Esophagus squamous epithelium (tissue), 5 donors: ENCODE data around the gene FHIT. TPM values are rescaled to one million over a fixed set of nuclear protein-coding genes. Genes with fewer than 3 reads are reported as not detected.

Source experiments
- DNase-seq: peaks from one replicate; lab custom pipeline; 2025; lab: John Stamatoyannopoulos, UW
- H3K27ac ChIP-seq, 4 donors: fragments of 200-600 bp; sonication (generic); one replicate each; pipeline ENCODE4 v1.5.1; 2016 to 2019; ENCODE audit warnings: mild to moderate bottlenecking in 1 of 4
- H3K27me3 ChIP-seq, 4 donors: fragments of 200-600 bp; sonication (generic); 1 replicate in 3 of 4; 2 replicates in 1 of 4; pipeline versions ENCODE4 v1.5.1 to v1.6.0; 2017 to 2021; ENCODE audit warnings: antibody characterized with exemption in 1 of 4
- H3K36me3 ChIP-seq, 3 donors: fragments of 200-600 bp; sonication (generic); one replicate each; pipeline ENCODE4 v1.5.1; 2016 to 2019
- H3K4me1 ChIP-seq, 3 donors: fragments of 200-600 bp; sonication (generic); one replicate each; pipeline ENCODE4 v1.5.1; 2017 to 2019
- H3K4me3 ChIP-seq, 4 donors: fragments of 200-600 bp; sonication (generic); 1 replicate in 3 of 4; 2 replicates in 1 of 4; pipeline ENCODE4 v1.5.1; 2016 to 2019; ENCODE audit warnings: mild to moderate bottlenecking in 2 of 4, moderate library complexity in 1 of 4
- H3K9me3 ChIP-seq, 3 donors: fragments of 200-600 bp; sonication (generic); one replicate each; pipeline ENCODE4 v1.5.1; 2016 to 2019
- POLR2A ChIP-seq, 4 donors: fragments of 450-650 bp; IDR thresholded peaks; one replicate each; pipeline ENCODE4 v1.6.1; 2017; ENCODE audit warnings: antibody characterized with exemption in 4 of 4, mild to moderate bottlenecking in 4 of 4, moderate library complexity in 3 of 4
- whole genome bisulfite sequencing, 2 donors: methylation state at CpG; one replicate each; pipeline ENCODE4 v1.1.5; 2018; 5-methylcytosine and 5-hydroxymethylcytosine counted together
- intact Hi-C: fragments of 100-400 bp; cut with DNase I; formaldehyde crosslinking; loops from one replicate; pipeline ENCODE4 v1.15.0; 2022
- total RNA-seq, 4 donors: library from RNA; depleted of rRNA; stranded (reverse); fragments of >200 nt; gene quantifications; one replicate each; pipeline ENCODE4 v1.1.0, GENCODE V29; 2016
- TF ChIP-seq, protein P1 (sequence below), 6 experiments: fragments of 450-650 bp in 4 of 6; fragments of 200-600 bp in 2 of 6; sonication (generic) in 2 of 6; IDR thresholded peaks; one replicate each; pipeline ENCODE4 v1.5.1; 2016 to 2019; ENCODE audit warnings: antibody characterized with exemption in 6 of 6, mild to moderate bottlenecking in 4 of 6, moderate library complexity in 4 of 6
- donor health status: DM: yes; HTN: yes; CAD: no.

Gene FHIT
- total RNA-seq, 4 donors from 2014 or later = 0.64 to 5.7 (median 3.1) TPM

GRCh38 chr3:61268644-61269043 lies 17.4 kb upstream of the FHIT start:
- no peak for DNase-seq
- Histone ChIP-seq H3K27ac (no peak overlapping the region), H3K4me1 (no peaks in the 10 kb centered on the region), H3K27me3 (peaks cover 0 to 10% (median 0%) of the 10 kb centered on the region in 4 donors), H3K4me3 (no peak overlapping the region), H3K9me3 (no peaks in the 10 kb centered on the region), H3K36me3 (no peaks in the 10 kb centered on the region)
- TF ChIP-seq, protein P1, sequence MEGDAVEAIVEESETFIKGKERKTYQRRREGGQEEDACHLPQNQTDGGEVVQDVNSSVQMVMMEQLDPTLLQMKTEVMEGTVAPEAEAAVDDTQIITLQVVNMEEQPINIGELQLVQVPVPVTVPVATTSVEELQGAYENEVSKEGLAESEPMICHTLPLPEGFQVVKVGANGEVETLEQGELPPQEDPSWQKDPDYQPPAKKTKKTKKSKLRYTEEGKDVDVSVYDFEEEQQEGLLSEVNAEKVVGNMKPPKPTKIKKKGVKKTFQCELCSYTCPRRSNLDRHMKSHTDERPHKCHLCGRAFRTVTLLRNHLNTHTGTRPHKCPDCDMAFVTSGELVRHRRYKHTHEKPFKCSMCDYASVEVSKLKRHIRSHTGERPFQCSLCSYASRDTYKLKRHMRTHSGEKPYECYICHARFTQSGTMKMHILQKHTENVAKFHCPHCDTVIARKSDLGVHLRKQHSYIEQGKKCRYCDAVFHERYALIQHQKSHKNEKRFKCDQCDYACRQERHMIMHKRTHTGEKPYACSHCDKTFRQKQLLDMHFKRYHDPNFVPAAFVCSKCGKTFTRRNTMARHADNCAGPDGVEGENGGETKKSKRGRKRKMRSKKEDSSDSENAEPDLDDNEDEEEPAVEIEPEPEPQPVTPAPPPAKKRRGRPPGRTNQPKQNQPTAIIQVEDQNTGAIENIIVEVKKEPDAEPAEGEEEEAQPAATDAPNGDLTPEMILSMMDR (IDR thresholded peaks at IDR 0.05) = no peak
- no peak for TF ChIP-seq POLR2A (IDR thresholded peaks at IDR 0.05)
- intact Hi-C loops = no loop called here
- WGBS, 2 donors = 0 to 53% methylated on average over 1 to 2 of the region's 2 CpGs

DNA sequence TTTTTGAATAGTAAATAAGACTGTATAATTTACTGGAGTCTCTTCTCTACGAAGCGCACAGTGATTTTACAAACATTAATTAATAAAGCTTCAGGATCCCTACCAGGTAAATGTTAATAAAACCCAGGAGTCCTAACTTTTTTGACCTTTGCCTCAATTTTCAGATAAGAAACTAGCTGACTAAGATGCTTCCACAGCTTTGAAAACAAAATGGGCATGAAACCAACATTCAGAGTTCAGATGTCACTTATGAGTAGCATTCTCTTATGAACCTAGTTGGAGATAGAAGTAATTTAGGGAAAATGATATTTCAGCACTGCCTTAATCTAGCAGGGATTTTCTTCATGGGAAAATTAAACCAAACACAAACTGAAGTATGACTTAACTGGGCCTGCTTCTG lies 13.0 kb upstream of the FHIT start:
- WGBS, 2 donors = 87 to 100% methylated on average over 2 of the region's 2 CpGs
- Histone ChIP-seq H3K4me3 (no peak overlapping the region), H3K9me3 (no peaks in the 10 kb centered on the region), H3K36me3 (no peaks in the 10 kb centered on the region), H3K4me1 (peaks cover 0 to 10% (median 0%) of the 10 kb centered on the region in 3 donors), H3K27me3 (no peaks in the 10 kb centered on the region), H3K27ac (no peak overlapping the region)
- DNase-seq = no peak
- TF ChIP-seq, protein P1 (IDR thresholded peaks at IDR 0.05) = no peak
- no peak for TF ChIP-seq POLR2A (IDR thresholded peaks at IDR 0.05)
- intact Hi-C loops = no loop called here

- Histone ChIP-seq H3K4me1 (peaks cover 0 to 3% (median 0%) of the 10 kb centered on the region in 3 donors), H3K27me3 (no peaks in the 10 kb centered on the region), H3K4me3 (no peak overlapping the region), H3K36me3 (no peaks in the 10 kb centered on the region), H3K9me3 (no peaks in the 10 kb centered on the region), H3K27ac (no peak overlapping the region)
- TF ChIP-seq, protein P1 (IDR thresholded peaks at IDR 0.05) = no peak
- TF ChIP-seq POLR2A (IDR thresholded peaks at IDR 0.05) = no peak
- WGBS, 2 donors = 87 to 92% methylated on average over 1 of the region's 1 CpG
- no peak for DNase-seq
- intact Hi-C loops = no loop called here
Observed at GRCh38 chr3:61257148-61257547, 5.9 kb upstream of the FHIT start.

DNA sequence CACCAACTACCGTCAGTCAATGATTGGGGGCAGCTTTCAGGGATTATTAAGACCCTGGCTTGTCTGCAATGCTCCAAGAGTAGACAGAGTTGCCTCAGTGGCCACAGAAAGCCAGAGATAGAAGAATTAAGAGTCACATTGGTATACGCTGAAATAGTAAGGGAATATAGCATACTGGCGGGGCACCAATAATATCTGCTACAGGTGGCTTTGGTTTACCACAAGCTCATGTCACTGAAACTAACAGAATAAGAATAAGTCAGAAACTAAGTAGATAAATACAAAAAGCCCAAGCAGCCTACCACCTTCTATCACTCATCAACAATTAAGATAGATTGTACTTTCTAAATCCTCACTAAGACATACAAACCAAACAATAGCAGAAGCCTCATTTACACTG lies 2.5 kb upstream of the FHIT start:
- WGBS, 2 donors = 90 to 92% methylated on average over 3 of the region's 3 CpGs
- intact Hi-C loops = no loop called here
- H3K9me3 ChIP-seq = no peaks in the 10 kb centered on the region

GRCh38 chr3:61252836-61253235 lies 1.6 kb upstream of the FHIT start:
- Histone ChIP-seq H3K4me3 (no peak overlapping the region), H3K9me3 (no peaks in the 10 kb centered on the region), H3K27me3 (no peaks in the 10 kb centered on the region), H3K4me1 (peaks cover 0 to 20% (median 8%) of the 10 kb centered on the region in 3 donors), H3K36me3 (no peaks in the 10 kb centered on the region), H3K27ac (no peak overlapping the region)
- TF ChIP-seq POLR2A (IDR thresholded peaks at IDR 0.05) = no peak
- TF ChIP-seq, protein P1 (IDR thresholded peaks at IDR 0.05) = no peak
- 73 to 75% methylated on average over 2 of the region's 2 CpGs for WGBS, 2 donors
- intact Hi-C loops = no loop called here
- no peak for DNase-seq

More for the DNA sequence above, 2.5 kb upstream of the FHIT start:
- H3K4me1 ChIP-seq = peaks cover 0 to 20% (median 8%) of the 10 kb centered on the region in 3 donors
- H3K27me3 ChIP-seq = no peaks in the 10 kb centered on the region
- H3K4me3 ChIP-seq = no peak overlapping the region
- TF ChIP-seq POLR2A (IDR thresholded peaks at IDR 0.05) = no peak
- TF ChIP-seq, protein P1 (IDR thresholded peaks at IDR 0.05) = no peak
- DNase-seq = no peak
- no peak overlapping the region for H3K27ac ChIP-seq
- H3K36me3 ChIP-seq = no peaks in the 10 kb centered on the region
